OCI-LY7 (cell line): ENCODE data around the gene KEL. TPM values are rescaled to one million over a fixed set of nuclear protein-coding genes. Genes with fewer than 3 reads are reported as not detected.
A peak's percentile ranks its signal among the peaks of the same experiment; 100 is the strongest.

Experiments
- BruUV-seq: library from RNA; stranded (reverse); fragments of 400-500 nt; replicated peaks from 2 replicates; lab custom pipeline; 2021; lab: Mats Ljungman, UMichigan
- CTCF ChIA-PET: fragments of 300-600 bp; sonication (Branson Sonifier 250); formaldehyde crosslinking; loops from one replicate; lab custom pipeline; 2022; ENCODE audit warnings: antibody characterized with exemption; ENCODE audit not compliant: unreplicated experiment; lab: Charles Lee
- POLR2A ChIA-PET: fragments of 300-600 bp; sonication (Branson Sonifier 250); formaldehyde crosslinking; loops from one replicate; lab custom pipeline; 2022; ENCODE audit warnings: antibody characterized with exemption; lab: Charles Lee
- DNase-seq: peaks from one replicate; pipeline ENCODE4 v3.0.0-alpha.2; 2015; ENCODE audit warnings: low spot score
- H2AFZ ChIP-seq: fragments of 200-600 bp; sonication (generic), shearing (Covaris generic); 2 replicates; pipeline ENCODE4 v1.6.1; 2014; ENCODE audit warnings: mild to moderate bottlenecking, antibody characterized with exemption, low read length, moderate library complexity
- H3K27ac ChIP-seq: fragments of 200-600 bp; sonication (generic); 2 replicates; pipeline ENCODE4 v1.5.1; 2014; ENCODE audit warnings: mixed run types, low read depth, mild to moderate bottlenecking, moderate library complexity, low read length, inconsistent platforms; ENCODE audit not compliant: poor library complexity, severe bottlenecking
- H3K36me3 ChIP-seq: fragments of 200-600 bp; sonication (generic); 2 replicates; pipeline ENCODE4 v1.6.1; 2014; ENCODE audit warnings: mild to moderate bottlenecking, antibody characterized with exemption, low read length, moderate library complexity, mixed read lengths; ENCODE audit not compliant: insufficient read depth
- H3K4me1 ChIP-seq: fragments of 200-600 bp; sonication (generic); 2 replicates; pipeline ENCODE4 v1.5.1; 2014; ENCODE audit warnings: mild to moderate bottlenecking, low read length; ENCODE audit not compliant: insufficient read depth, poor library complexity, severe bottlenecking
- H3K4me2 ChIP-seq: fragments of 200-600 bp; sonication (generic); 2 replicates; pipeline ENCODE4 v1.6.1; 2014; ENCODE audit warnings: mild to moderate bottlenecking, low read length
- H3K4me3 ChIP-seq: fragments of 200-600 bp; sonication (generic); 2 replicates; pipeline ENCODE4 v1.5.1; 2014; ENCODE audit warnings: mild to moderate bottlenecking, low read depth, low read length; ENCODE audit not compliant: poor library complexity, severe bottlenecking
- H3K79me2 ChIP-seq: fragments of 200-600 bp; sonication (generic); 2 replicates; pipeline ENCODE4 v1.6.1; 2016; ENCODE audit warnings: low read depth, mild to moderate bottlenecking, low read length, moderate library complexity, mixed read lengths; ENCODE audit not compliant: insufficient read depth
- H3K9me2 ChIP-seq: fragments of 200-600 bp; sonication (generic); 2 replicates; pipeline ENCODE4 v1.6.1; 2016; ENCODE audit warnings: mild to moderate bottlenecking, low read length, mixed read lengths; ENCODE audit not compliant: insufficient read depth
- H3K9me3 ChIP-seq: fragments of 200-600 bp; sonication (generic); 2 replicates; pipeline ENCODE4 v1.6.1; 2014; ENCODE audit warnings: mild to moderate bottlenecking, mixed run types, low read length, mixed read lengths
- H4K20me1 ChIP-seq: fragments of 200-600 bp; sonication (generic); 2 replicates; pipeline ENCODE4 v1.6.1; 2014; ENCODE audit warnings: mild to moderate bottlenecking, antibody characterized with exemption, low read length, moderate library complexity, mixed read lengths; ENCODE audit not compliant: insufficient read depth
- CTCF ChIP-seq: fragments of 200-600 bp; sonication (generic); conservative IDR thresholded peaks from 2 replicates; pipeline ENCODE4 v1.5.1; 2014; ENCODE audit warnings: mild to moderate bottlenecking, antibody characterized with exemption, low read length, moderate library complexity, mixed read lengths
- EZH2phosphoT487 ChIP-seq: fragments of 200-600 bp; sonication (generic); IDR thresholded peaks from 2 replicates; pipeline ENCODE4 v1.6.1; 2018; ENCODE audit warnings: low read depth, borderline replicate concordance, mild to moderate bottlenecking, mixed run types, antibody characterized with exemption, low read length, moderate library complexity, mixed read lengths
- intact Hi-C: fragments of 100-400 bp; cut with micrococcal nuclease; formaldehyde crosslinking; loops from one replicate; pipeline ENCODE4 v1.10.0; 2022; ENCODE audit not compliant: unreplicated experiment
- total RNA-seq, 2 experiments: library from RNA; depleted of rRNA in 1 of 2; stranded (reverse); fragments of >200 nt in 1 of 2; shearing (Covaris generic) in 1 of 2; gene quantifications; 2 replicates each; pipeline ENCODE4 v1.2.3, GENCODE V29; 2014 to 2022

KEL gene
- total RNA-seq, 2 experiments from 2014 or later, result 1.5 to 2.2 TPM

GRCh38 chr7:142910481-142910880 is 51.7 kb downstream of the KEL start:
- ChIA-PET POLR2A (no interaction called here), CTCF (no interaction called here)
- Histone ChIP-seq H3K9me2 (no peaks in the 10 kb centered on the region), H3K9me3 (no peaks in the 10 kb centered on the region), H3K4me1 (no peaks in the 10 kb centered on the region), H3K36me3 (no peaks in the 10 kb centered on the region), H3K4me3 (no peak overlapping the region), H2AFZ (no peak overlapping the region), H3K4me2 (no peak overlapping the region), H3K27ac (no peak overlapping the region), H4K20me1 (no peaks in the 10 kb centered on the region), H3K79me2 (no peaks in the 10 kb centered on the region)
- DNase-seq, result no peak
- intact Hi-C loops, result no loop called here
- TF ChIP-seq EZH2phosphoT487 (no peak), CTCF (no peak)
- no TSS peak for BruUV-seq

GRCh38 chr7:142910031-142910433 is 52.1 kb downstream of the KEL start:
- intact Hi-C loops, result no loop called here
- no peak for TF ChIP-seq CTCF
- TF ChIP-seq EZH2phosphoT487, result no peak
- H3K4me2 ChIP-seq, result no peak overlapping the region
- no peak overlapping the region for H2AFZ ChIP-seq
- DNase-seq, result no peak
- no peaks in the 10 kb centered on the region for H3K9me3 ChIP-seq
- no TSS peak for BruUV-seq
- no peaks in the 10 kb centered on the region for H4K20me1 ChIP-seq
- H3K4me3 ChIP-seq, result no peak overlapping the region
- H3K36me3 ChIP-seq, result no peaks in the 10 kb centered on the region
- no peaks in the 10 kb centered on the region for H3K9me2 ChIP-seq
- no peaks in the 10 kb centered on the region for H3K4me1 ChIP-seq
- H3K79me2 ChIP-seq, result no peaks in the 10 kb centered on the region
- H3K27ac ChIP-seq, result no peak overlapping the region
- ChIA-PET CTCF (no interaction called here), POLR2A (no interaction called here)

GRCh38 chr7:142908921-142909890 is 53.0 kb downstream of the KEL start:
- H3K4me2 ChIP-seq, result no peak overlapping the region
- peaks cover 6% of the 10 kb centered on the region; the same call in 1 of the 2 replicates for H3K9me3 ChIP-seq
- H3K36me3 ChIP-seq, result no peaks in the 10 kb centered on the region
- intact Hi-C loops, result loop anchor here (1.0 kb wide), 1 partner anchor 306 kb away; no protein-coding TSS in a partner anchor
- no peak overlapping the region for H3K4me3 ChIP-seq
- no peaks in the 10 kb centered on the region for H3K4me1 ChIP-seq
- ChIA-PET POLR2A (no interaction called here), CTCF (no interaction called here)
- H3K79me2 ChIP-seq, result no peaks in the 10 kb centered on the region
- H4K20me1 ChIP-seq, result no peaks in the 10 kb centered on the region
- no peak overlapping the region for H2AFZ ChIP-seq
- TF ChIP-seq EZH2phosphoT487 (no peak), CTCF (peak; percentile 73)
- no TSS peak for BruUV-seq
- peak; percentile 23 for DNase-seq
- H3K27ac ChIP-seq, result no peak overlapping the region
- no peaks in the 10 kb centered on the region for H3K9me2 ChIP-seq
